Testis (tissue), 2 donors: ENCODE measurements around the gene DBX2.

ENCODE experiments used
- POLR2A ChIP-seq: fragments of 450-650 bp; IDR thresholded peaks from one replicate; pipeline ENCODE4 v1.6.1; 2017; ENCODE audit warnings: antibody characterized with exemption, mild to moderate bottlenecking, moderate library complexity
- TF ChIP-seq, protein P1 (sequence below), 3 experiments: fragments of 450-650 bp in 2 of 3; fragments of 200-600 bp in 1 of 3; sonication (generic) in 1 of 3; IDR thresholded peaks; one replicate each; pipeline ENCODE4 v1.5.1; 2016 to 2019; ENCODE audit warnings: antibody characterized with exemption in 3 of 3, mild to moderate bottlenecking in 2 of 3, moderate library complexity in 1 of 3

DNA sequence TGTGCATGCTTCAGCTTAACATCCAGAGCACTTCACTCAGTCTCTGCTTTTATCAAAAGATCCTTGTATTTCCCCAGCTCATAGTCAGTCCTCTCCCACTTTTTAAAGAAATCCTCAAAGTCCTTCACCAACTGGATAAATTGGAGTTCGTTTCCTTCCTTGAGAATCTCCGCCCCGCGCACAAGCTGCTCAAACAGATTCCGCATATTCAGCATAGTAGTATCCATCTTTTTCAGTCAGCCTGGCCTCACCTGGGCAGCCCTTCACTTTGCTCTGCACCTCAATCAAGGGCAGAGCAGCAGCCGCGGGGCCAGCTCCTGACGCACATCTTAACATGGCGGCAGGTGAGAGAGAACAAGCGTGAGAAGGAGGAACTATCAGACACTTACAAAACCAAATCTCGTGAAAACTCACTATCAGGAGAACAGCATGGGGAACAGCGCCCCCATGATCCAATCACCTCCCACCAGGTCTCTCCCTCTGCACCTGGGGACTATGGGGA lies 14.3 kb upstream of the DBX2 start:
- TF ChIP-seq POLR2A: no peak
- TF ChIP-seq, protein P1, sequence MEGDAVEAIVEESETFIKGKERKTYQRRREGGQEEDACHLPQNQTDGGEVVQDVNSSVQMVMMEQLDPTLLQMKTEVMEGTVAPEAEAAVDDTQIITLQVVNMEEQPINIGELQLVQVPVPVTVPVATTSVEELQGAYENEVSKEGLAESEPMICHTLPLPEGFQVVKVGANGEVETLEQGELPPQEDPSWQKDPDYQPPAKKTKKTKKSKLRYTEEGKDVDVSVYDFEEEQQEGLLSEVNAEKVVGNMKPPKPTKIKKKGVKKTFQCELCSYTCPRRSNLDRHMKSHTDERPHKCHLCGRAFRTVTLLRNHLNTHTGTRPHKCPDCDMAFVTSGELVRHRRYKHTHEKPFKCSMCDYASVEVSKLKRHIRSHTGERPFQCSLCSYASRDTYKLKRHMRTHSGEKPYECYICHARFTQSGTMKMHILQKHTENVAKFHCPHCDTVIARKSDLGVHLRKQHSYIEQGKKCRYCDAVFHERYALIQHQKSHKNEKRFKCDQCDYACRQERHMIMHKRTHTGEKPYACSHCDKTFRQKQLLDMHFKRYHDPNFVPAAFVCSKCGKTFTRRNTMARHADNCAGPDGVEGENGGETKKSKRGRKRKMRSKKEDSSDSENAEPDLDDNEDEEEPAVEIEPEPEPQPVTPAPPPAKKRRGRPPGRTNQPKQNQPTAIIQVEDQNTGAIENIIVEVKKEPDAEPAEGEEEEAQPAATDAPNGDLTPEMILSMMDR (IDR thresholded peaks at IDR 0.05): no peak
